ENCODE results near the gene PRPS1L1. TPM values are rescaled to one million over a fixed set of nuclear protein-coding genes. Genes with fewer than 3 reads are reported as not detected.
A peak's percentile ranks its signal among the peaks of the same experiment; 100 is the strongest.

Gene PRPS1L1
- not detected in 2 replicates for total RNA-seq (2014; rRNA removed; shearing (Covaris generic); ENCODE audit: low replicate concordance)

- Histone ChIP-seq H3K4me2 (ENCODE audit: low read depth, low read length, poor library complexity, severe bottlenecking) (no peak within 1 kb of the TSS), H3K4me3 (ENCODE audit: low read length) (no peak within 1 kb of the TSS), H2AFZ (ENCODE audit: low read length) (no peak within 1 kb of the TSS), H3K4me1 (ENCODE audit: low read length) (no peaks in the 10 kb centered on the region), H3K9me2 (replicated peaks; ENCODE audit: insufficient read depth, low read length) (no peaks in the 10 kb centered on the region), H3K79me2 (ENCODE audit: low read length) (no peaks in the 10 kb centered on the region), H3K27ac (ENCODE audit: low read length) (no peak within 1 kb of the TSS), H3K9me3 (ENCODE audit: low read length) (no peaks in the 10 kb centered on the region), H3K9ac (ENCODE audit: low read length) (no peak within 1 kb of the TSS), H4K20me1 (ENCODE audit: insufficient read depth, low read depth, low read length) (no peaks in the 10 kb centered on the region), H3K36me3 (ENCODE audit: insufficient read depth, low read length) (no peaks in the 10 kb centered on the region), H3K27me3 (ENCODE audit: low read length) (no peaks in the 10 kb centered on the region)
- no peak for DNase-seq
Measured at GRCh38 chr7:18027628-18028027, at the start of gene PRPS1L1. TSS of gene PRPS1L1 (minus strand) at chr7:18027846.

GRCh38 chr7:18076461-18076860 is 48.8 kb upstream of the PRPS1L1 start:
- H3K36me3 ChIP-seq (ENCODE audit: insufficient read depth, low read length), result no peaks in the 10 kb centered on the region

DNA sequence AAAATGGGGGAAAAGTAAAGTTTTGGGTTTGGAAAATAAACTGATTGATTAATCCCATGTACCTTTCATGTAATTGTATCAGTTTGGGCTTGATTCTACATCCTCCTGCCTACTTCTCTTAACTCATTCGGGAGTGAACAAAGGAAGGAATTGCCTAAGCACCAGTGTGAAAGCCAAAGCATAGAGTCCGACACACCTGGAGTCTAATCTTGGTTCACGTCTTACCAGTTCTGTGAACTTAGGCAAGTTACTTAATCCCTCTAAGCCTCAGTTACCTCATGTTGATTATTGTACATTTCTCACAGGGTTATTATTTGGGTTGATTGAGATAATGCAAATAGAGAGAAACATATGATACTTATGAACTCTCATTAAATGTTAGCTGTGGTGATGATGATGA is 41.1 kb upstream of the PRPS1L1 start:
- H3K9me3 ChIP-seq (ENCODE audit: low read length), result no peaks in the 10 kb centered on the region
- H4K20me1 ChIP-seq (ENCODE audit: insufficient read depth, low read depth, low read length), result no peaks in the 10 kb centered on the region
- no peak for DNase-seq
- no peak overlapping the region for H2AFZ ChIP-seq (ENCODE audit: low read length)
- H3K27ac ChIP-seq (ENCODE audit: low read length), result no peak overlapping the region
- no peaks in the 10 kb centered on the region for H3K36me3 ChIP-seq (ENCODE audit: insufficient read depth, low read length)
- H3K4me3 ChIP-seq (ENCODE audit: low read length), result no peak overlapping the region
- no peaks in the 10 kb centered on the region for H3K9me2 ChIP-seq (replicated peaks; ENCODE audit: insufficient read depth, low read length)
- H3K9ac ChIP-seq (ENCODE audit: low read length), result no peak overlapping the region
- H3K27me3 ChIP-seq (ENCODE audit: low read length), result 0 out of 2 replicates have a peak, but pooled peaks cover 3% of the 10 kb centered on the region
- H3K79me2 ChIP-seq (ENCODE audit: low read length), result no peaks in the 10 kb centered on the region
- H3K4me1 ChIP-seq (ENCODE audit: low read length), result no peaks in the 10 kb centered on the region
- no peak overlapping the region for H3K4me2 ChIP-seq (ENCODE audit: low read depth, low read length, poor library complexity, severe bottlenecking)

More at GRCh38 chr7:18076461-18076860, 48.8 kb upstream of the PRPS1L1 start:
- H3K4me2 ChIP-seq (ENCODE audit: low read depth, low read length, poor library complexity, severe bottlenecking), result no peak overlapping the region
- H2AFZ ChIP-seq (ENCODE audit: low read length), result no peak overlapping the region
- no peaks in the 10 kb centered on the region for H3K4me1 ChIP-seq (ENCODE audit: low read length)
- H3K9me3 ChIP-seq (ENCODE audit: low read length), result 0 out of 2 replicates have a peak, but pooled peaks cover 3% of the 10 kb centered on the region
- no peaks in the 10 kb centered on the region for H4K20me1 ChIP-seq (ENCODE audit: insufficient read depth, low read depth, low read length)
- no peak overlapping the region for H3K27ac ChIP-seq (ENCODE audit: low read length)
- DNase-seq, result no peak
- H3K9ac ChIP-seq (ENCODE audit: low read length), result no peak overlapping the region
- no peaks in the 10 kb centered on the region for H3K9me2 ChIP-seq (replicated peaks; ENCODE audit: insufficient read depth, low read length)
- no peaks in the 10 kb centered on the region for H3K27me3 ChIP-seq (ENCODE audit: low read length)
- no peak overlapping the region for H3K4me3 ChIP-seq (ENCODE audit: low read length)
- H3K79me2 ChIP-seq (ENCODE audit: low read length), result no peaks in the 10 kb centered on the region

GRCh38 chr7:18064242-18064838 is 36.7 kb upstream of the PRPS1L1 start:
- Histone ChIP-seq H4K20me1 (ENCODE audit: insufficient read depth, low read depth, low read length) (no peaks in the 10 kb centered on the region), H3K9me2 (replicated peaks; ENCODE audit: insufficient read depth, low read length) (no peaks in the 10 kb centered on the region), H3K9me3 (ENCODE audit: low read length) (no peaks in the 10 kb centered on the region), H3K36me3 (ENCODE audit: insufficient read depth, low read length) (no peaks in the 10 kb centered on the region), H2AFZ (ENCODE audit: low read length) (no peak overlapping the region), H3K27me3 (ENCODE audit: low read length) (0 out of 2 replicates have a peak, but pooled peaks cover 3% of the 10 kb centered on the region), H3K4me1 (ENCODE audit: low read length) (no peaks in the 10 kb centered on the region), H3K27ac (ENCODE audit: low read length) (no peak overlapping the region), H3K9ac (ENCODE audit: low read length) (no peak overlapping the region), H3K79me2 (ENCODE audit: low read length) (no peaks in the 10 kb centered on the region), H3K4me3 (ENCODE audit: low read length) (no peak overlapping the region), H3K4me2 (ENCODE audit: low read depth, low read length, poor library complexity, severe bottlenecking) (no peak overlapping the region)
- peak; percentile 71 for DNase-seq

GRCh38 chr7:18063149-18063901 is 35.7 kb upstream of the PRPS1L1 start:
- Histone ChIP-seq H3K9ac (ENCODE audit: low read length) (no peak overlapping the region), H3K9me3 (ENCODE audit: low read length) (no peaks in the 10 kb centered on the region), H3K4me1 (ENCODE audit: low read length) (no peaks in the 10 kb centered on the region), H3K9me2 (replicated peaks; ENCODE audit: insufficient read depth, low read length) (no peaks in the 10 kb centered on the region), H3K79me2 (ENCODE audit: low read length) (no peaks in the 10 kb centered on the region), H3K4me3 (ENCODE audit: low read length) (no peak overlapping the region), H2AFZ (ENCODE audit: low read length) (no peak overlapping the region), H3K27ac (ENCODE audit: low read length) (no peak overlapping the region), H3K27me3 (ENCODE audit: low read length) (0 out of 2 replicates have a peak, but pooled peaks cover 3% of the 10 kb centered on the region), H4K20me1 (ENCODE audit: insufficient read depth, low read depth, low read length) (no peaks in the 10 kb centered on the region), H3K4me2 (ENCODE audit: low read depth, low read length, poor library complexity, severe bottlenecking) (no peak overlapping the region), H3K36me3 (ENCODE audit: insufficient read depth, low read length) (no peaks in the 10 kb centered on the region)
- no peak for DNase-seq

DNA sequence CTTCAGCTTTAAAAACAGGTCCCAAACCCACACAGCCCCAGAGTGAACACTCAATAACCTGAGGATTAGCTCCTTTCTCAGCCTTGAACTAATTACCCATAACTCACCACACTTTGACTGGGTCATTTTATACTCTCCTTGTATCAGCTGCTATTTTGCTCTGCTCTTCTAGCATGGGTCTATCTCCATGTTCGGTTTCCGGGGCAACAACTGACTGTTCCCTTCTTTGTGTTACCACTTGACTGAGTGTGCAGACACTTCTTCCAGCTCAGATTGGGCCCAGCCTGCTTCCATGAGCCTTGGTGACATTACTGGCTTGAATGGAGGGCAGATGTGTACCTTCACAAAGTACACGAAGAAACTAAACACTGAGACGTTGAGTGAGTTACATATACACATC is 31.5 kb upstream of the PRPS1L1 start:
- Histone ChIP-seq H4K20me1 (ENCODE audit: insufficient read depth, low read depth, low read length) (no peaks in the 10 kb centered on the region), H3K27me3 (ENCODE audit: low read length) (no peaks in the 10 kb centered on the region), H2AFZ (ENCODE audit: low read length) (no peak overlapping the region), H3K9me3 (ENCODE audit: low read length) (no peaks in the 10 kb centered on the region), H3K9ac (ENCODE audit: low read length) (no peak overlapping the region), H3K4me1 (ENCODE audit: low read length) (no peaks in the 10 kb centered on the region), H3K9me2 (replicated peaks; ENCODE audit: insufficient read depth, low read length) (no peaks in the 10 kb centered on the region), H3K36me3 (ENCODE audit: insufficient read depth, low read length) (no peaks in the 10 kb centered on the region), H3K4me2 (ENCODE audit: low read depth, low read length, poor library complexity, severe bottlenecking) (no peak overlapping the region), H3K27ac (ENCODE audit: low read length) (no peak overlapping the region), H3K79me2 (ENCODE audit: low read length) (no peaks in the 10 kb centered on the region), H3K4me3 (ENCODE audit: low read length) (no peak overlapping the region)
- DNase-seq, result no peak

- Histone ChIP-seq H3K27me3 (ENCODE audit: low read length) (no peaks in the 10 kb centered on the region), H3K9me2 (replicated peaks; ENCODE audit: insufficient read depth, low read length) (no peaks in the 10 kb centered on the region), H3K9ac (ENCODE audit: low read length) (no peak overlapping the region), H3K9me3 (ENCODE audit: low read length) (no peaks in the 10 kb centered on the region), H4K20me1 (ENCODE audit: insufficient read depth, low read depth, low read length) (no peaks in the 10 kb centered on the region), H3K4me2 (ENCODE audit: low read depth, low read length, poor library complexity, severe bottlenecking) (no peak overlapping the region), H3K4me3 (ENCODE audit: low read length) (no peak overlapping the region), H3K4me1 (ENCODE audit: low read length) (no peaks in the 10 kb centered on the region), H3K79me2 (ENCODE audit: low read length) (no peaks in the 10 kb centered on the region), H2AFZ (ENCODE audit: low read length) (no peak overlapping the region), H3K27ac (ENCODE audit: low read length) (no peak overlapping the region), H3K36me3 (ENCODE audit: insufficient read depth, low read length) (no peaks in the 10 kb centered on the region)
- no peak for DNase-seq
Measured at GRCh38 chr7:18053941-18054340, 26.3 kb upstream of the PRPS1L1 start.

GRCh38 chr7:18053177-18053928 is 25.7 kb upstream of the PRPS1L1 start:
- H3K36me3 ChIP-seq (ENCODE audit: insufficient read depth, low read length), result no peaks in the 10 kb centered on the region
- no peaks in the 10 kb centered on the region for H3K9me3 ChIP-seq (ENCODE audit: low read length)
- no peak overlapping the region for H3K4me3 ChIP-seq (ENCODE audit: low read length)
- no peak overlapping the region for H3K4me2 ChIP-seq (ENCODE audit: low read depth, low read length, poor library complexity, severe bottlenecking)
- no peaks in the 10 kb centered on the region for H3K4me1 ChIP-seq (ENCODE audit: low read length)
- H3K9ac ChIP-seq (ENCODE audit: low read length), result no peak overlapping the region
- H3K27ac ChIP-seq (ENCODE audit: low read length), result no peak overlapping the region
- no peaks in the 10 kb centered on the region for H3K9me2 ChIP-seq (replicated peaks; ENCODE audit: insufficient read depth, low read length)
- H2AFZ ChIP-seq (ENCODE audit: low read length), result no peak overlapping the region
- no peak for DNase-seq
- H3K79me2 ChIP-seq (ENCODE audit: low read length), result no peaks in the 10 kb centered on the region
- H3K27me3 ChIP-seq (ENCODE audit: low read length), result no peaks in the 10 kb centered on the region
- no peaks in the 10 kb centered on the region for H4K20me1 ChIP-seq (ENCODE audit: insufficient read depth, low read depth, low read length)
